ENCODE results near the gene FAM20A. TPM values are rescaled to one million over a fixed set of nuclear protein-coding genes. Genes with fewer than 3 reads are reported as not detected.

The FAM20A gene
- total RNA-seq, 2 experiments from 2014 or later, result not detected

DNA sequence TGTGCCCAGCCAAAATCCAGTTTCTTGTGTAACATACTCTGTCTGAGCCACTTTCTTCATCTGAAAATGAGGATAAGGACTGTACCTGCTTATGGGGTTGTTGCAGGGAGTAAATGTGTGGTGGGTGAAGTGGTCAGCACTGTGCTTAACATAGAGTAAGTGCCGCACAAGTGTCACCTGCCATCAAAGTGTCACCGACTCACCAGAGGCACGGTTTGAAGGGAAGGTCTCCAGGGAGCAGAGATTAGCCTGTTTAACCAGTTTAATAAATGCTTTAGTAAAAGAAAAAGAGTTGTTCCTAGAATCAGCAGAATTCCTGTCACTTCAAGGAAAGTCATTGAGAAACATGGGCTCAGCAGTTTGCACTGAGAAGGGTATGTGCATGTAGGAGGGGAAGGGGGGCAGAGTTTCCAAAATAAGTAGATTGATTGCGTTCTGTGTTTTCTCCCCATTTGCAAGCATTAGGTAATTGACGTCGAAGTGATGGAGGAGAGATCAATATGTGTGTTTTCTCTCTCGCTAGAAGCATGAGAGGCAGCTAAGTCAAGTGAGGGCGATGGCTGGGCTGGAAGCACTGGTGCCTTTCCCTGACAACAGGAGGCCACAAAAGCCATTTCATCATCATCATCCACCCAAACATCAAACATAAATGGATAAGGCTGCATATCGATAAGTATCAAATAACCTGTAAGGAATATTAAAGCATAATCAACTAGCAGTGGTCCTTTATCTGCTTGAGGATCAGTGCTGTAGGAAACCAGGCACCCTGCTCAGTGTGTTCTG, 19.1 kb downstream of the FAM20A start:
- CTCF ChIA-PET, result no interaction called here
- Mint-ChIP-seq H3K27me3 (peaks cover 5% of the 10 kb centered on the region), H3K36me3 (no peaks in the 10 kb centered on the region), H3K4me3 (no peak overlapping the region), H3K4me1 (ENCODE audit: low read depth) (no peaks in the 10 kb centered on the region), H3K27ac (no peak overlapping the region), H3K9me3 (no peaks in the 10 kb centered on the region)
- POLR2A ChIA-PET, result no interaction called here
- no peak for DNase-seq
- intact Hi-C loops (cut with micrococcal nuclease), result no loop called here

DNA sequence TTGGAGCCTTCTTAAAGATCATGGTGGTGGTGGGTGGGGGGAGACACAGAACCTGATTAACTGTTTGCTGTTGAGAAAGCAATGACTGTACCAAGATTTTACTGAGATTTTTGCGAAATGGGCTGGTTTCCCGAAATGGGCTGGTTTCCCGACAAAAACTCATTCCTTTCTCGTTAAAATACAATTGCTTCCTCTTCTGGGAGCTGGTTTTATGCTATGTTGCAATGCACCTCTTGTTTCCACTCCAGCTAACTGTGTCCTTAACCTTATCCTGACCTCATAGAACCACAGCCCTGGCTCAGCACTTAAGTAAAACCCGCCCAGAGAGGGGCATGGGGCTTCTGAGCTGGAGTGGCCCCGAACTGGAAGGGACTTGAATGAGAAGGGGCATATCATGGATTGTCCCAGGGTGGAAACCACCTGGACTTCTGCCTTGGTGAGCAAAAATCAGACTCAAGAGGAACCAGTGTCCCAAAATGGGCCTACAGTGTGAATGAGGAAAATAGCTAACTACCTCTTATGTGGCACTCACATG, 20.9 kb downstream of the FAM20A start:
- CTCF ChIA-PET, result no interaction called here

DNA sequence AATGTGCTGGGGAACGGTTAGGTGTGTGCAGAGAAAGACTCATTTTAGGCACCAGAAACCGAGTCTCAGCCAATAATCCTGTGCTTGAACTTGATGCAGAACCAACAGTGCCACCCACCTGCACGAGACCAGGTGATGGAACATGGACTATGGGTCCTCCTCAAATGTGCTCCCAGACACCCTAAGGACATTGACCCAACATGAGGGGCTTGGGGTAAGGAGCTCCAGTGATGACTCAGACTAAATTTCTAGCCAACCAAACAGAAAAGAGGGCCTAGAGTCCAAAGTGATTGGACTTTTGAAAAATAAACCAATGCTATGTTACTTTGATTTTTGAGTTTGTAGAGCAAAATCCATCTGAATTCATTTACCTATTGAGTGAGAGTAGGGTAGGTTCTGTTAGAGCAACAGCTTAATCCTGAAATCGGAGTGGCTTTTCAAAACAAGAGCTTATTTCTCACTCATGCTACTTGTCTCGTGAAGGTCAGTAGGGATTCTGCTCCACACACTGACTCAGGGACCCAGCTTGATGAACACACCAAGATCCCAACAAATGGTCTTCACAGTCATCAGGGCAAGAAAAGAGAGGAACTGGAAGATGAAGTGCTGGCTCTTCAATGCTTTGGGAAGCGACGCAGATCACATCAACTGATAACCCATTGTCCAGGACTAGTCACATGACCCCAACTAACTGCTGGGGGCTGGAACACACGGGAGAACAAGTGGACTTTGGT, 21.8 kb downstream of the FAM20A start:
- intact Hi-C loops (cut with micrococcal nuclease), result no loop called here
- Mint-ChIP-seq H3K4me1 (ENCODE audit: low read depth) (no peaks in the 10 kb centered on the region), H3K4me3 (no peak overlapping the region), H3K27me3 (peaks cover 3% of the 10 kb centered on the region), H3K27ac (no peak overlapping the region), H3K36me3 (no peaks in the 10 kb centered on the region), H3K9me3 (no peaks in the 10 kb centered on the region)
- DNase-seq, result no peak
- POLR2A ChIA-PET, result no interaction called here
- CTCF ChIA-PET, result no interaction called here

More for the DNA sequence above, 20.9 kb downstream of the FAM20A start:
- no peaks in the 10 kb centered on the region for H3K36me3 Mint-ChIP-seq
- POLR2A ChIA-PET, result no interaction called here
- DNase-seq, result no peak
- intact Hi-C loops (cut with micrococcal nuclease), result no loop called here
- no peak overlapping the region for H3K4me3 Mint-ChIP-seq
- H3K27me3 Mint-ChIP-seq, result peaks cover 3% of the 10 kb centered on the region
- no peaks in the 10 kb centered on the region for H3K9me3 Mint-ChIP-seq
- no peaks in the 10 kb centered on the region for H3K4me1 Mint-ChIP-seq (ENCODE audit: low read depth)
- H3K27ac Mint-ChIP-seq, result no peak overlapping the region

DNA sequence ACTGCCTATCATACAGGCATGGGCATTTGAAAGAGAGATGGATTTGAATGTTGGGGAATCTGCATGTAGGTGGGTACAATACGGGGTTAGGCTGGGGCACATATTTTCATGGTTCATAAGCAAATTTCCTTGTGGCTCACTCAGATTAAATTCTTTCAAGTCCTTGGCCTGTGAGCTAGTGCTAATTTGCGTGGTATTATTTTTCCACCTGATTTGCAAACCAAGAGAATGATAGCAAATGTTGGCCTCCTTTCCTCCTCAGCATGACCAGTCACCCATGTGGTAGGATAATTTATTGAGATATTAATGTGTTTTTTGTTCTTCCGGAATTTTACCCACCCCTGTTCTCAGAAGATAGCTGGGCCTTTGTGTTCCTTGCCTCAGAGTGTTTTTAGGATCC, 22.9 kb downstream of the FAM20A start:
- intact Hi-C loops (cut with micrococcal nuclease), result no loop called here
- H3K9me3 Mint-ChIP-seq, result no peaks in the 10 kb centered on the region
- ChIA-PET POLR2A (no interaction called here), CTCF (interaction anchor here (0.5 kb wide), 1 partner anchor 310 kb away, joined by 3 read pairs; no protein-coding TSS in a partner anchor)
- no peak overlapping the region for H3K4me3 Mint-ChIP-seq
- H3K4me1 Mint-ChIP-seq (ENCODE audit: low read depth), result no peaks in the 10 kb centered on the region
- no peak overlapping the region for H3K27ac Mint-ChIP-seq
- H3K27me3 Mint-ChIP-seq, result peaks cover 3% of the 10 kb centered on the region
- no peak for DNase-seq
- no peaks in the 10 kb centered on the region for H3K36me3 Mint-ChIP-seq

DNA sequence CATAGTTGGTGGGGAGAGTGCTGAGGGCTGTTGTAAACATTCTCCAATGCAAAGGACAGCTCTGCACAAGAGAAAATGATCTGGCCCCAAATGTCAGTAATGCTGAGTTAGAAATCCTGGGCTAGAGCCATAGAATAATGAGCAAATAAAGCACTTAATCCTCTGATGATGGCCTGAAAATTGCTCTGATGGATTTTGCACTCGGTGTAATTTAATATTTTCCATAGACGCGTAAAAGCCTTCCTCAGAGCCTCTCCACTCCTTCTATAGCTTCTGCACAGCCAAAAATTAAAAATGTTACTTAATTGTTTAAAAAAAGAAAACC, 23.7 kb downstream of the FAM20A start:
- Mint-ChIP-seq H3K4me1 (ENCODE audit: low read depth) (no peaks in the 10 kb centered on the region), H3K9me3 (no peaks in the 10 kb centered on the region), H3K27me3 (peaks cover 3% of the 10 kb centered on the region), H3K4me3 (no peak overlapping the region), H3K27ac (no peak overlapping the region), H3K36me3 (no peaks in the 10 kb centered on the region)
- POLR2A ChIA-PET, result no interaction called here
- CTCF ChIA-PET, result interaction anchor here (0.8 kb wide), 1 partner anchor 37 kb away, joined by 3 read pairs; no protein-coding TSS in a partner anchor
- intact Hi-C loops (cut with micrococcal nuclease), result no loop called here
- no peak for DNase-seq

DNA sequence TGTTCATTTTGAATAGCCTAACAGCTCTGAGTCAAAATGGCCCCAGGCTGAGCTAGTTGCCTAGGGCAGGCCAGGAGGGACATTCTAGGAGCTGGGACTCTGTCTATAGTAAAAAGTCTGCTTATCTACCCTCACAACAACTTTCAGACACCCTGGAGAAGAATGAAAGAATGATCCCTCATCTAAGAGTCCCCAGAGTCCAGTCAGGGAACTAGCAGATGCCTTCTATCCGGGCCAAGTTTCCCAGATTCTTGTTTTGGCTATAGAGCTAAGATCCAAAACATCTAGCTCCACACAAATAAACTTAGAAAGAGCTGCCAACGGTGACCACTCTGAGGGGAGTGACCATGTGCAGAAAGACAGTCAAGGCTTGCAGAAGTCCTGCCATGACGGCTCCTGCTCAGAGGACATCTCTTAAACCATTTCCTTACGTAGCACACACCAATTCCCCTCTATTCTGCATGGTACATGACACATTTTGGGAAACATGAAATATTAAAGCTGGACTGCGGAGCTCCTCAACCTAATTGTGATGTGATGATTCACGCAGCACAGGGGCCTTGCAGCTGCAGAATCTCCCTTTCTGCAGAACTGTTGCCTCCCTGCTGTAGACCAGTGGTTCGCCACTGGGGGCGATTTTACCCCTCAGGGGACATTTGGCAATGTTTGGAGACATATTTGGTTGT, 24.2 kb downstream of the FAM20A start:
- Mint-ChIP-seq H3K27ac (no peak overlapping the region), H3K27me3 (peaks cover 3% of the 10 kb centered on the region), H3K4me1 (ENCODE audit: low read depth) (no peaks in the 10 kb centered on the region), H3K36me3 (no peaks in the 10 kb centered on the region), H3K9me3 (no peaks in the 10 kb centered on the region), H3K4me3 (no peak overlapping the region)
- DNase-seq, result no peak
- ChIA-PET POLR2A (no interaction called here), CTCF (interaction anchor here (0.8 kb wide), 1 partner anchor 37 kb away, joined by 3 read pairs; no protein-coding TSS in a partner anchor)
- intact Hi-C loops (cut with micrococcal nuclease), result no loop called here

DNA sequence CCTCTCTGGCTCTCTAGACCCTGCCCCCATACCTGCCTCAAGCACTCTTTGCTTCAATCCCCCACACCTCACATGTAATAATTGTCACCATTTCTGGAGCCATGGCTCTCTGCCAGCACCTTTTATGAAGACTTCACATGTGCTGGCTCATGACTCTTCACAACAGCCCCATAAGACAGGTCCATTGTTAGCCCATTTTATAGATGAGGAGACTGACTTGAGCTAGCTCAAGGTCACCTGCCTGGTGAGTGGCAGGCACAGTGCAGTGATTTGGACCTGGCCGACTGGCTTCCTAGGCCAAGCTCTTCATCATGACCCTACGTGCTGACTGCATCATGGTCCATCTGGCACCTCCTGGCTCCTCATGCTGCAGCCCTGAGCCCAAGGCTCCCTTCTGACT, 25.0 kb downstream of the FAM20A start:
- Mint-ChIP-seq H3K36me3 (no peaks in the 10 kb centered on the region), H3K4me3 (no peak overlapping the region), H3K9me3 (no peaks in the 10 kb centered on the region), H3K27ac (no peak overlapping the region), H3K4me1 (ENCODE audit: low read depth) (no peaks in the 10 kb centered on the region), H3K27me3 (peaks cover 3% of the 10 kb centered on the region)
- DNase-seq, result no peak
- intact Hi-C loops (cut with micrococcal nuclease), result no loop called here
- ChIA-PET POLR2A (no interaction called here), CTCF (interaction anchor here (0.6 to 0.7 kb wide), 2 partner anchors 238 to 407 kb away, joined by 3 to 4 read pairs; no protein-coding TSS in a partner anchor)

DNA sequence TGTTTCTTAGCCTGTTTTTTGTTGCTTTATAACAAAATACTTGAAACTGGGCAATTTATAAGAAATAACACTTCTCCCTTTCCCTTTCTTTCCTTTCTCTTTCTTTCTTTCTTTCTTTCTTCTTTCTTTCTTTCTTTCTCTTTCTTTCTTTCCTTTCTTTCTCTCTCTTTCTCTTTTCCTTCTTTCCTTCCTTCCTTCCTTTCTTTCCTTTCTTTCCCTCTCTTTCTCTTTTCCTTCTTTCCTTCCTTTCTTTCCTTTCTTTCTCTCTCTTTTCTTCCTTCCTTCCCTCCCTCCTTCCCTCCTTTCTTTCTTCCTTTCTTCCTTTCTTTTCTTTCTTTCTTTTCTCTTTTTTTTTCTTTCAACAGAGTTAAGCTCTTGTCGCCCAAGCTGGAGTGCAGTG, 27.8 kb downstream of the FAM20A start:
- no peaks in the 10 kb centered on the region for H3K4me1 Mint-ChIP-seq (ENCODE audit: low read depth)
- DNase-seq, result no peak
- H3K4me3 Mint-ChIP-seq, result no peak overlapping the region
- no peak overlapping the region for H3K27ac Mint-ChIP-seq
- H3K27me3 Mint-ChIP-seq, result no peaks in the 10 kb centered on the region
- ChIA-PET CTCF (no interaction called here), POLR2A (no interaction called here)
- H3K36me3 Mint-ChIP-seq, result no peaks in the 10 kb centered on the region
- intact Hi-C loops (cut with micrococcal nuclease), result no loop called here
- no peaks in the 10 kb centered on the region for H3K9me3 Mint-ChIP-seq

DNA sequence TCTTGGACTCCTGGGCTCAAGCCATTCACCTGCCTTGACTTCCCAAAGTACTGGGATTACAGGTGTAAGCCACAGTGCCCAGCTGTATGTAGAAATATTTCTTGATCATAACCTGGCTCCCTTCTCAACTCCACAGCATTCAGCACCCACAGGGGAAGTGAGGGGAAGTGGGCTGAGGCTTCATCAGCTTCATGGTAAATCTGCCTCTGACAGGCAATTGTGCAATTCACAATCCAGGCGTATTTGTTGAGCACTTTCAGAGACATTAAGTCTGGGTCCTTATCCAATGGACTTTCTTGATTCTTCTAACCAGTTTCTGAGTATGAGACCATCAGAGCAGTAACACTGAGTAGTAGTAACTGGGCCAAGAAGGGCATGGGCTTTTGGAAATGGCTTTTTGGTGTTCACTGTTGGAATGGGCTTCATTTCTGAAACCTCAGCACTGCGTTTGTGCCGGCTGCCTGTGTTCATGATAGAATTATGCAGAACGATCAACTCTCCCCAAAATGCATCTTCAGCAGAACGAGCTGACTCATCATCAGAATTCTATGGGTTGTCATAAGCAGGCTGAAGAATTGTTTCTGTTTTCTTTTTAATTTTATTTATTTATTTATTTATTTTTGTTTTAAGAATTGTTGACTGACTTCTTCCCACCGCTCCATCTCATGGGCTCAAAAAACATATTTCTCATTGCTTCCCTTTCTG, 28.9 kb downstream of the FAM20A start:
- Mint-ChIP-seq H3K27me3 (no peaks in the 10 kb centered on the region), H3K36me3 (no peaks in the 10 kb centered on the region), H3K9me3 (no peaks in the 10 kb centered on the region), H3K27ac (no peak overlapping the region), H3K4me1 (ENCODE audit: low read depth) (no peaks in the 10 kb centered on the region), H3K4me3 (no peak overlapping the region)
- no peak for DNase-seq
- CTCF ChIA-PET, result no interaction called here
- intact Hi-C loops (cut with micrococcal nuclease), result no loop called here
- POLR2A ChIA-PET, result no interaction called here

DNA sequence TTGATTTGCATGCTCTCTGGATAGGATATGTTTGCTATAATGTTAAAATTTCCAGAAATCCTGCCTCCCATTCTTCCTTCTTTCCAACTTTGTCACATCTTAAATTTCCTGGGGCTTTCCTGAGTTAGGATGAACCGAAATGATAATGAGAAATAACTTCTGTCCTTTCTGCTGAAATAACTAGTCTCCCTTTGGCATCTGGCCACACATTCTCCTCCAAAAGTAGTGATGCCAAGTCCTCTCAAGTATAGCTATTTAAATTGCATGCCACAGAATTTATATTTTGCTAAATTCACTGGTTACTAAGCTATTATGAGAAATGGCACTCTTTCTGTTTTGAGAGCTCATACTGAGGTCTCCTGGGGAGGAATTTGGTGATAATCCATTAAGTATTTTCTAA, 30.6 kb downstream of the FAM20A start:
- ChIA-PET CTCF (no interaction called here), POLR2A (no interaction called here)
- H3K36me3 Mint-ChIP-seq, result no peaks in the 10 kb centered on the region
- H3K9me3 Mint-ChIP-seq, result no peaks in the 10 kb centered on the region
- no peak for DNase-seq
- H3K4me3 Mint-ChIP-seq, result no peak overlapping the region
- intact Hi-C loops (cut with micrococcal nuclease), result no loop called here
- H3K27ac Mint-ChIP-seq, result no peak overlapping the region
- H3K4me1 Mint-ChIP-seq (ENCODE audit: low read depth), result no peaks in the 10 kb centered on the region
- no peaks in the 10 kb centered on the region for H3K27me3 Mint-ChIP-seq

DNA sequence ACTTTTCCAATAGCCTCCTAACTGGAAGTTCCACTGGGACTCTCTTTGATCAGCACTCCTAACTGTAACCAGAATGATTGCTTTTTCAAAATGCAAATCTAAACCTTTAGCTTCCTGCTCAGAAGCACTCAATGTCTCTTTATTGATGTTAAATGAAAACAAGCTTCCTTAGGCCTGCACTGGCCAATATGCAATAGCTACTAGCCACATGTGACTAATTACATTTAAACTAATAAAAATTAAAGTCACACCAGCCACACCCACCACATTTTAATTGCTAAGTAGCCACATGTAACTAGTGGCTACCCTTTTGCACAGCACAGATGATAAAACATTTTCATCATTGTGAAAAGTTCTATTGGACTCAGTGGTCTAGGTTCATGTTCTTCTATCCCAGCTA, 31.8 kb downstream of the FAM20A start:
- intact Hi-C loops (cut with micrococcal nuclease), result no loop called here
- POLR2A ChIA-PET, result no interaction called here
- Mint-ChIP-seq H3K27ac (no peak overlapping the region), H3K9me3 (no peaks in the 10 kb centered on the region), H3K4me1 (ENCODE audit: low read depth) (no peaks in the 10 kb centered on the region), H3K4me3 (no peak overlapping the region), H3K36me3 (no peaks in the 10 kb centered on the region), H3K27me3 (peaks cover 3% of the 10 kb centered on the region)
- CTCF ChIA-PET, result interaction anchor here (0.6 kb wide), 1 partner anchor 30 kb away, joined by 3 read pairs; no protein-coding TSS in a partner anchor
- no peak for DNase-seq

DNA sequence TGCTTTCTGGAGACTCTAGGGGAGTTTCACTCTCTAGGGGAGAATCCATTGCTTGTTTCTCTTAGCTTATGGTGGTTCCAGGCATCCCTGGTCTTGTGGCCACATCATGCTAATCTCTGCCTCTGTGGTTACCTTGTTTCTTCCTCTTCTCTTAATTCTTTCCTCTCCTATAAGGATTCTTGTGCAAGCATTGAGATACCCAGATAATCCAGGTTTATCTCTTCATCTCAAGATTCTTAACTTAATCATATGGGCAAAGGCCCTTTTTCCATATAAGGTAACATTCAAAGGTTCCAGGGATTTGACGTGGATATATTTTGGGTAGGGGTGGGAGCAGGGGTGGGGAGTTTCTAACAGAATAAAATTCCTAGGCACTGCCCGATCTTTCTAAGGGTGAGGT, 32.6 kb downstream of the FAM20A start:
- Mint-ChIP-seq H3K36me3 (no peaks in the 10 kb centered on the region), H3K9me3 (no peaks in the 10 kb centered on the region), H3K4me1 (ENCODE audit: low read depth) (no peaks in the 10 kb centered on the region), H3K4me3 (no peak overlapping the region), H3K27ac (no peak overlapping the region), H3K27me3 (peaks cover 3% of the 10 kb centered on the region)
- DNase-seq, result no peak
- intact Hi-C loops (cut with micrococcal nuclease), result no loop called here
- ChIA-PET POLR2A (no interaction called here), CTCF (no interaction called here)

Measured in activated CD4-positive, alpha-beta memory T cell treated with anti-CD3 and anti-CD28 coated beads for 36 hours (primary cell).